Measurements from ENCODE around the gene CACNA1C.

CACNA1C gene

GRCh38 chr12:2624543-2625288 lies 571.9 kb downstream of the CACNA1C start:
- H3K4me3 ChIP-seq (ENCODE audit: insufficient read depth, low read depth, low read length): no peak overlapping the region
- H3K9me3 ChIP-seq (ENCODE audit: control insufficient read depth, low read length): no peaks in the 10 kb centered on the region
- 52 to 53% methylated on average over 18 to 19 of the region's 19 CpGs for WGBS, 2 experiments
- no peak overlapping the region for H3K27ac ChIP-seq (ENCODE audit: insufficient read depth, low read depth, low read length, poor library complexity, severe bottlenecking)
- no peaks in the 10 kb centered on the region for H3K27me3 ChIP-seq (ENCODE audit: control insufficient read depth, insufficient read depth, low read length, poor library complexity, severe bottlenecking)
- peaks cover 6% of the 10 kb centered on the region for H3K4me1 ChIP-seq (ENCODE audit: control insufficient read depth, insufficient read depth, low read length)
- H3K36me3 ChIP-seq (ENCODE audit: control insufficient read depth, insufficient read depth, low read length): no peaks in the 10 kb centered on the region

DNA sequence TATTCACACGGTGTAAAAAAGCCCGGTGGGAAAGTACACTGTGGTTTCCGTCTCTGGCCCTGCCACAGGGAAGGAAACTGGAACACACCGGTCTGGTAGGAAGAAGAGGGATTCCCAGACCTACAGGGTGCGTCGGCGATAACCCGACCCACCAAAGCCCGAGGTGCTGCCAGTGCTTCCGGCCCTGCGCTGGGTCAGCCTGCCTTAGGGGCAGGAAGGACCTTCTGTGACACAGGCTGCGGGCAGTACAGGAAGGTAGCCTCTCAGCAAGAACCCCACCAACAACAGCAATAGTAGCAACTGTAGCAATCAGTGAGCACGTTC lies 572.5 kb downstream of the CACNA1C start:
- Histone ChIP-seq H3K27me3 (ENCODE audit: control insufficient read depth, insufficient read depth, low read length, poor library complexity, severe bottlenecking) (no peaks in the 10 kb centered on the region), H3K9me3 (ENCODE audit: control insufficient read depth, low read length) (no peaks in the 10 kb centered on the region), H3K4me3 (ENCODE audit: insufficient read depth, low read depth, low read length) (no peak overlapping the region), H3K27ac (ENCODE audit: insufficient read depth, low read depth, low read length, poor library complexity, severe bottlenecking) (no peak overlapping the region), H3K36me3 (ENCODE audit: control insufficient read depth, insufficient read depth, low read length) (no peaks in the 10 kb centered on the region), H3K4me1 (ENCODE audit: control insufficient read depth, insufficient read depth, low read length) (peaks cover 6% of the 10 kb centered on the region)
- 66 to 75% methylated on average over 13 of the region's 13 CpGs for WGBS, 2 experiments

DNA sequence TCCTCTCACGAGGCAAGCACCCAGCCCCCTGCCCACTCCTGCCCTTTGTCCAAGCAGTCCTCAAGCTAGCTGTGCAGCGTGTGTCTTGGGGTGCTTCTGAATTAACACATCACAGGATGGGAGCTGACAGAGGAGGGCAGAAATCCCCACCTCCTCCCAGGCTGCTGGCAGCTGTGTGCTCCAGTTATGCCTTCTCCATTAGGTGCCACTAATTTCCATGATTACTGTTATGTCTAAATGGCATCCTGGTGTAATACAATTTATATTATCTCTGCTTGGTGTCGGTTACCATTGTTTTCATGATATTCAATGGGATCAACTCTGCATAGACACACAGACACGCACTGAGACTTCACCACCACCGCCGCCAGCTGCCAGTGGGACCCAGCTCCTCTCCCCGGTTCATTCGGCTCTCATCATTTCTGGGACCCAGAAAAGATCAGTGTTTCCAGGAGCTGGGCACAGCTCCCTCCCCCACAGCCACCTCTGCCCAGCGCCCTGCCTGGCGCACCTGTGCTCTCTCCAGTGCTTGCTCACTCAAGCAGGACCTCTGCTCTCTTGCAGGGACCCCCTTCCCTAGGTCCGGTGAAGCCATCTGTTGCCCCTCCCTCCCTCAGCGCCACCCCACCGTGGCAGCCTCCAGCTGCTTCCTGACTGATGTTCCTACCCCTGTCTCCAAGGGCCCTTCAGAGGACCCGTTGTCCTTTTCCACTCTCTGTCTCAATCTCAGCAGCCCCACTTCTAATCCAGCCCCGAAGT lies 574.5 kb downstream of the CACNA1C start:
- no peaks in the 10 kb centered on the region for H3K36me3 ChIP-seq (ENCODE audit: control insufficient read depth, insufficient read depth, low read length)
- H3K9me3 ChIP-seq (ENCODE audit: control insufficient read depth, low read length): no peaks in the 10 kb centered on the region
- 70 to 75% methylated on average over 15 of the region's 15 CpGs for WGBS, 2 experiments
- H3K4me3 ChIP-seq (ENCODE audit: insufficient read depth, low read depth, low read length): no peak overlapping the region
- peaks cover 6% of the 10 kb centered on the region for H3K4me1 ChIP-seq (ENCODE audit: control insufficient read depth, insufficient read depth, low read length)
- H3K27ac ChIP-seq (ENCODE audit: insufficient read depth, low read depth, low read length, poor library complexity, severe bottlenecking): no peak overlapping the region
- no peaks in the 10 kb centered on the region for H3K27me3 ChIP-seq (ENCODE audit: control insufficient read depth, insufficient read depth, low read length, poor library complexity, severe bottlenecking)

DNA sequence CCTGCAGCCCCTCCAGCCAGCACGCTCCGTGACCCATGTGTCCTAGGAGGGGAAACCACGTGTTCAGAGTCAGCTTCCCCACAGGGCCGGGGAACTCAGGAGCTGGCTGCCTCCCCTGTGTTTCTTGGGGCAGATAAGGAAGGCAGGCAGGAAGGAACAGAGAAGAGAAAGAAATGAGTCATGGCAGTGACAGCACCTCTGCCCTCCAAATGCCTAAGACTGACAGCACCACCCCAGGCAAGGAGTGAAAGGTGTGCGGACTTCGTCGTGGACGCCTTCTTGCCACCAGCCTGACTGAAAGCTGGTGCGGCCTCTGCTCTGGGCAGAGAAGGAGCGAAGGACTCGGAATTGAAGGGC lies 575.0 kb downstream of the CACNA1C start:
- 74 to 78% methylated on average over 10 to 11 of the region's 11 CpGs for WGBS, 2 experiments
- no peak overlapping the region for H3K27ac ChIP-seq (ENCODE audit: insufficient read depth, low read depth, low read length, poor library complexity, severe bottlenecking)

DNA sequence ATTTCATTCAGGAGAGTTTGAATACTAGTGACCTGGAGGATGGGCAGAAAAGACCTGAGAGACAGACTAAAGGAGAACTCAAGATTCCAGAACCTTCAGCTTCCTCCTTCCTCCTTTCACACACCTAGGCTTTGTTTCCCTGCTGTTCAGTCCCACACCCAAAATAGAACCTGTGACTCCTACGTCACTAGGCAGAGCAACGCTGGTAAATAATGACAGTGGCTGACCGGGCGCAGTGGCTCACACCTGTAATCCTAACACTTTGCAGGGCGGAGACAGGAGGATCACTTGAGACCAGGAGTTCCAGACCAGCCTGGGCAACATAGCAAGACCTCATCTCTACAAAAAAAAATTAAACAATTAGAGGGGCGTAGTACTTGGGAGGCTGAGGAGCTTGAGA lies 575.6 kb downstream of the CACNA1C start:
- H3K4me1 ChIP-seq (ENCODE audit: control insufficient read depth, insufficient read depth, low read length): peaks cover 6% of the 10 kb centered on the region
- WGBS, 2 experiments: 91 to 92% methylated on average over 6 of the region's 6 CpGs
- H3K27me3 ChIP-seq (ENCODE audit: control insufficient read depth, insufficient read depth, low read length, poor library complexity, severe bottlenecking): no peaks in the 10 kb centered on the region
- no peaks in the 10 kb centered on the region for H3K36me3 ChIP-seq (ENCODE audit: control insufficient read depth, insufficient read depth, low read length)
- H3K4me3 ChIP-seq (ENCODE audit: insufficient read depth, low read depth, low read length): no peak overlapping the region
- no peak overlapping the region for H3K27ac ChIP-seq (ENCODE audit: insufficient read depth, low read depth, low read length, poor library complexity, severe bottlenecking)
- H3K9me3 ChIP-seq (ENCODE audit: control insufficient read depth, low read length): no peaks in the 10 kb centered on the region

More for the DNA sequence above, 575.0 kb downstream of the CACNA1C start:
- no peaks in the 10 kb centered on the region for H3K27me3 ChIP-seq (ENCODE audit: control insufficient read depth, insufficient read depth, low read length, poor library complexity, severe bottlenecking)
- no peaks in the 10 kb centered on the region for H3K36me3 ChIP-seq (ENCODE audit: control insufficient read depth, insufficient read depth, low read length)
- peaks cover 6% of the 10 kb centered on the region for H3K4me1 ChIP-seq (ENCODE audit: control insufficient read depth, insufficient read depth, low read length)
- H3K4me3 ChIP-seq (ENCODE audit: insufficient read depth, low read depth, low read length): no peak overlapping the region
- H3K9me3 ChIP-seq (ENCODE audit: control insufficient read depth, low read length): no peaks in the 10 kb centered on the region

- H3K27ac ChIP-seq (ENCODE audit: insufficient read depth, low read depth, low read length, poor library complexity, severe bottlenecking): no peak overlapping the region
- H3K36me3 ChIP-seq (ENCODE audit: control insufficient read depth, insufficient read depth, low read length): no peaks in the 10 kb centered on the region
- no peaks in the 10 kb centered on the region for H3K27me3 ChIP-seq (ENCODE audit: control insufficient read depth, insufficient read depth, low read length, poor library complexity, severe bottlenecking)
- H3K4me1 ChIP-seq (ENCODE audit: control insufficient read depth, insufficient read depth, low read length): peaks cover 6% of the 10 kb centered on the region
- H3K9me3 ChIP-seq (ENCODE audit: control insufficient read depth, low read length): no peaks in the 10 kb centered on the region
- 97% methylated on average over 5 of the region's 5 CpGs for WGBS, 2 experiments
- H3K4me3 ChIP-seq (ENCODE audit: insufficient read depth, low read depth, low read length): no peak overlapping the region
These were observed 576.3 kb downstream of the CACNA1C start for GRCh38 chr12:2629051-2629450.

DNA sequence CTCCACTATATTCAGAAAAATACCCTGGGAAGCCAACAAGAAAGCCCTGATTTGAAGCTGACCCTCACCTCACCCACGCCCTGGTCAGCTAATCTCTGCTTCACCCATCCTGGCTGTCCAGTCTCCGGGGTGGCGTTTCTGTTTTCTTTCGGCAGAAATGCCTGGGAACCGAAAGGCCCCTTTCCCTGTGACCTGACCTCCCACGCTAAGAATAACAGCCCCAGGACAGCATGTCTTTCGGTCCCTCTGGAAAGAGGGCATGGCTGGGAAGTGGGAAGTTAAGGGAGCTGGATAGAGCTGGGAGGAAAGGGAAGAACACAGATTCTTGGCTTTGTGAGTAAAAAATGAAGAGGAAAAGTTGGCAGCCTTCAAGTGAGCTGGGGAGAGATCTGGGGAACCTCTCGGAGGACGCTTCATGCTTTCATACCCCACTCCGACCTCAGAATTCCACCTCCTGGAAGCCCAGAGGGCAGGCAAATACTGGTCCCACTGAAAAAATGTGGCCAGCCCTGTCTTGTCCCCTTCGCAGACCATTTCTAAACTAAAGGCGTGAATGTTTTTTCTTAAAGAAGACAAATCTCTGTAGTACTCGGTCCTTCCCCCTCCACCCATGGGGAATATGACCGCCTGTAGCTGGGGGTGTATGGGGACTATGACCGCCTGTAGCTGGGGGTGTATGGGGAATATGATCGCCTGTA lies 579.0 kb downstream of the CACNA1C start:
- H3K27me3 ChIP-seq (ENCODE audit: control insufficient read depth, insufficient read depth, low read length, poor library complexity, severe bottlenecking): no peaks in the 10 kb centered on the region
- no peaks in the 10 kb centered on the region for H3K9me3 ChIP-seq (ENCODE audit: control insufficient read depth, low read length)
- 92 to 93% methylated on average over 14 to 16 of the region's 16 CpGs for WGBS, 2 experiments
- H3K27ac ChIP-seq (ENCODE audit: insufficient read depth, low read depth, low read length, poor library complexity, severe bottlenecking): no peak overlapping the region
- no peak overlapping the region for H3K4me3 ChIP-seq (ENCODE audit: insufficient read depth, low read depth, low read length)
- no peaks in the 10 kb centered on the region for H3K36me3 ChIP-seq (ENCODE audit: control insufficient read depth, insufficient read depth, low read length)
- H3K4me1 ChIP-seq (ENCODE audit: control insufficient read depth, insufficient read depth, low read length): peaks cover 2% of the 10 kb centered on the region

GRCh38 chr12:2633176-2633824 lies 580.5 kb downstream of the CACNA1C start:
- 94 to 96% methylated on average over 16 of the region's 16 CpGs for WGBS, 2 experiments
- Histone ChIP-seq H3K4me1 (ENCODE audit: control insufficient read depth, insufficient read depth, low read length) (no peaks in the 10 kb centered on the region), H3K9me3 (ENCODE audit: control insufficient read depth, low read length) (no peaks in the 10 kb centered on the region), H3K27ac (ENCODE audit: insufficient read depth, low read depth, low read length, poor library complexity, severe bottlenecking) (no peak overlapping the region), H3K27me3 (ENCODE audit: control insufficient read depth, insufficient read depth, low read length, poor library complexity, severe bottlenecking) (no peaks in the 10 kb centered on the region), H3K4me3 (ENCODE audit: insufficient read depth, low read depth, low read length) (no peak overlapping the region), H3K36me3 (ENCODE audit: control insufficient read depth, insufficient read depth, low read length) (no peaks in the 10 kb centered on the region)

DNA sequence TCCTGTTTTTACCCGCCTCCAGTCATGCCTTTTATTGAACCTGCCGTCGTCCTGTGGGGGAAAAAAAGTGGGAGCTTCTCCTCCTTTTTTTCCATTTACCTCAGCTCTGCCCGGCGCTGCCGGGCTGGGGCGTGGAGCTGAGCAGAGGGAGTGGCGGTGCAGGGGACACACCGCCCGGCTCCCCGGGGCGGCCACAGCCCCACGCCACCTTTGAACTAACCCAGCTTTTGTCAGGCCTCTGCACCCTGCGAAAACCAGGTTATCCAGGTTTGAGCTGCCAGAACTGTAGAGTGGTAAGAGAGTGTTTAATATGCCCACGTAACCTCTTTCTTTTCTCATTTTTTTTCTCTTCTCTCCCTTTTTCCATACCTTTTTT lies 581.0 kb downstream of the CACNA1C start:
- Histone ChIP-seq H3K4me3 (ENCODE audit: insufficient read depth, low read depth, low read length) (no peak overlapping the region), H3K9me3 (ENCODE audit: control insufficient read depth, low read length) (no peaks in the 10 kb centered on the region), H3K27me3 (ENCODE audit: control insufficient read depth, insufficient read depth, low read length, poor library complexity, severe bottlenecking) (no peaks in the 10 kb centered on the region), H3K36me3 (ENCODE audit: control insufficient read depth, insufficient read depth, low read length) (no peaks in the 10 kb centered on the region), H3K27ac (ENCODE audit: insufficient read depth, low read depth, low read length, poor library complexity, severe bottlenecking) (no peak overlapping the region), H3K4me1 (ENCODE audit: control insufficient read depth, insufficient read depth, low read length) (no peaks in the 10 kb centered on the region)
- WGBS, 2 experiments: 91 to 95% methylated on average over 15 of the region's 15 CpGs

- no peaks in the 10 kb centered on the region for H3K27me3 ChIP-seq (ENCODE audit: control insufficient read depth, insufficient read depth, low read length, poor library complexity, severe bottlenecking)
- H3K27ac ChIP-seq (ENCODE audit: insufficient read depth, low read depth, low read length, poor library complexity, severe bottlenecking): no peak overlapping the region
- H3K9me3 ChIP-seq (ENCODE audit: control insufficient read depth, low read length): no peaks in the 10 kb centered on the region
- no peaks in the 10 kb centered on the region for H3K4me1 ChIP-seq (ENCODE audit: control insufficient read depth, insufficient read depth, low read length)
- WGBS, 2 experiments: 91 to 100% methylated on average over 1 to 2 of the region's 2 CpGs
- H3K4me3 ChIP-seq (ENCODE audit: insufficient read depth, low read depth, low read length): no peak overlapping the region
- H3K36me3 ChIP-seq (ENCODE audit: control insufficient read depth, insufficient read depth, low read length): no peaks in the 10 kb centered on the region
These were observed 581.7 kb downstream of the CACNA1C start for GRCh38 chr12:2634471-2634870.
